Stimulated activated CD4-positive, alpha-beta T cell treated with anti-CD3 and anti-CD28 coated beads, Interleukin-4, amount 100 ng/mL, for 48 hours (primary cell): ENCODE data around the gene WEE2.
"Not testable (repeated sequence)": the region's sequence is repeated elsewhere in the genome, so short reads cannot be mapped to it uniquely, and the experiment has no call there.

Source experiments
- DNase-seq, 2 donors: peaks; one replicate each; pipeline ENCODE4 v3.0.0-alpha.2; 2020; ENCODE audit warnings: low read depth in 2 of 2

The WEE2 gene

GRCh38 chr7:141714571-141714970 is 6.4 kb downstream of the WEE2 start:
- DNase-seq: no peak

DNA sequence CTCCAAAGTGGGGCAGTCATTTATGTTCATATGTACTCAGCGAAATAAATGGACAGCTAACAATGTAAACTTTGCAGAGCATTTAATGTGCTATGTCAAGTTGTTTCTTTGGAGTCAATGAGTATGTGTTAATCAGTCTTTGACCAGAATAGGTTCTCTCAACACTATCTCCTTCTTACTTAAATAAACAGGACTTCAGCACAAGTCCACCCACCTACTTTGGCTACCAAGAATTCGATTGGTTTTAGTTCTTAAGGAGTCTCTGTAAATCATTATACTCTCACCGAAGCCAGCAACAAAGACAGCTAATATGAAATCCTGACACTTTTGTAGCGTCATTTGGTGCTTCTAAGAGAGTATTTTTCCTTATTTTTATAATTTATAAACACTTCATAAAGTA is 6.9 kb downstream of the WEE2 start:
- DNase-seq: no peak

GRCh38 chr7:141715794-141716689 is 7.9 kb downstream of the WEE2 start:
- no peak for DNase-seq

GRCh38 chr7:141717450-141717849 is 9.3 kb downstream of the WEE2 start:
- no peak for DNase-seq

- DNase-seq: no peak
Observed at GRCh38 chr7:141722529-141722928, 14.4 kb downstream of the WEE2 start.

GRCh38 chr7:141729020-141729419 is 20.9 kb downstream of the WEE2 start:
- DNase-seq: no peak

GRCh38 chr7:141731476-141732149 is 23.5 kb downstream of the WEE2 start:
- DNase-seq: no peak

- no peak for DNase-seq
Observed at GRCh38 chr7:141737118-141737835, 29.1 kb downstream of the WEE2 start.

- peak; percentile 78 to 86 for DNase-seq
Observed at GRCh38 chr7:141737836-141738591, 29.9 kb downstream of the WEE2 start, which contains the start of gene SSBP1. SSBP1 (plus strand) TSS chr7:141738358; CDS start chr7:141739167, 809 bp downstream.

GRCh38 chr7:141738592-141739013 is 30.4 kb downstream of the WEE2 start:
- DNase-seq: no peak

- no peak for DNase-seq
Observed at GRCh38 chr7:141739250-141739649, 31.1 kb downstream of the WEE2 start.

DNA sequence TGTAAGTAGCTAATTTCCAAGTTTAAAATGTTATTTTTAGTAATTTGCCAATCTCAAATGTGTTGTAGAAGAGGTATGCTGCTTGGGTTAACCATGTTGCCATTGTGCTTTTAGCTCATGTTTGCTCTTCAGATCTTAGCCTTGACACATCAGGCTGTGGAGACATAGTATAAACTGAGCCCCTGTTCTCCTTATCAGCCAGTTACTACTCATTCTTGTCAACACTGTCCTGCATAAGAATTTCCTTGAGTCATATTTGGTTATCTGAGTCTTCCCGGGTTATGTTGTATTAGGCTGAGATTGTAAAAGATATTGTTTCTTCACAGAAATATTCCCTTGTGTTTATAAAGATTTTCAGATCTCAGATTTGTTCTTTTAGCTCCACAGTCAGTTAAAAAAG is 34.1 kb downstream of the WEE2 start:
- no peak for DNase-seq

GRCh38 chr7:141744131-141744530 is 36.0 kb downstream of the WEE2 start:
- DNase-seq: no peak

GRCh38 chr7:141748396-141748795 is 40.2 kb downstream of the WEE2 start:
- DNase-seq: no peak

DNA sequence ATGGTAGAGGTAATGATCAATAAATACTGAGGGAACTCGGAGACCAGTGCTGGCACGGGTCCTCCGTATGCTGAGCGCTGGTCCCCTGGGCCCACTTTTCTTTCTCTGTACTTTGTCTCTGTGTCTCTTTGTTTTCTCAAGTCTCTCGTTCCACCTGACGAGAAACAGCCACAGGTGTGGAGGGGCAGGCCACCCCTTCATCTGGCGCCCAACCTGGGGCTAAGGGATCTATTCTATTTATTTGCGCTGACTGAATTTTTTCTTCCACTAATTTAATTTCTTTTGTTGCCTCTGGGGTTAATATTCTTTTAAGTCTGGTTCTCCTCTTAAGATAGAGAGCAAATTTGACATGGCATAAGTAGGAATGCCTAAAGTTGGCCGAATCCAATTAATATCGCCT is 43.8 kb downstream of the WEE2 start:
- DNase-seq: not testable (repeated sequence)

DNA sequence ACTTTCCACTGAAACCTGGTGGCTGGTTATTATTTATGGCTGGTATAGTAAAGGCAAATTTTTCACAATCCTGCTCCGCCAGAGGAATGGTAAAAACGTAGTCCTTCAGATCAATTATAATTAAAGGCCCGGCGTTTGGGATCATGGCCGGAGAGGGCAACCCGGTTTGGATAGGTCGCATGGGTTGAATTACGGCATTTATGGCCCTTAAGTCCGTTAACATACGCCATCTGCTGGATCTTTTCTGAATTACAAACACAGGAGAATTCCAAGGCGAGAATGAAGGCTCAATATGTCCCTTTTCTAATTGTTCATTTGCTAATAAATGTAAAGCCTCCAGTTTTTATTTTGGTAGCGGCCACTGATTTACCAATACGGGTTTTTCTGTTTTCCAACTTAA is 44.5 kb downstream of the WEE2 start:
- DNase-seq: no peak

DNA sequence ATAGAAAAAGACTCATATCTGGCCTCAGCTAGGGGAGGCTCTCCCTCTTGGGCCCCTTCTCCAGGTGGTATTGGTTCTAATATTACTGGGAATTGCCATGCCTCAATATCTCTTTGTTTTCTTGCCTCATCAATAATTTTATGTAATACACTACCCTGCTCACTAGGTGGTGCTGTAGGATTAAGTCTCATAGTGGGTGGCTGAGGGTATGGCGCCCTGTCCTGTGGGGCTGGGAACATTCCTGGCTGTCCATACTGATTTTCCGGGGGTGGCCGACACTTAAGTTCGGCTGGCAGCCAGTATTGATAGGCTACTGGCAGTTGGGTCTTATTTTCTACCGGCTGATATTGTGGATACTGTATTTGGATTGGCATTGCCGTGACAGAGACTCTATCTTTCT is 46.8 kb downstream of the WEE2 start:
- no peak for DNase-seq

DNA sequence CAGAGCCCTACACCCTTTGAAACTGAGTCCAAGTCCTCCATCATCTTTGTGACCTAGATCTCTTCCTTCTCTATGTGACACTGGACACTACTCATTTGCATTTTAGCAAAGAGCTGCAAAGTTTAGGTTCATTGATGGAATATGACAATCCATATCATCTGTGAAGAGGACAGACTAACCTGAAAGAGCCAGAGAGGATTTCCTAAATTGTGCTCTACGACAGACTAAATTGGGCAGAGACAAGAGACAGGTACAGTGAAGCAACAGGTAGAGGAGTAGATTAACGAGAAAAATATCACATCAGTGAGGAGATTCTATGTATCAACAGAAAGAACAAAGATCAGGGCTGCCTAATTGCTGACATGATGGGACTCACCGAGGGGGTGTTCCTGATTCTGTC is 55.6 kb downstream of the WEE2 start, which contains the start of gene TAS2R3:
TAS2R3 (plus strand) TSS at position 301 of the 400 bp plus-strand sequence; CDS start at position 363, 62 bp downstream.
- DNase-seq: no peak

- DNase-seq: not testable (repeated sequence)
Observed at GRCh38 chr7:141770083-141770583, 62.0 kb downstream of the WEE2 start.

DNA sequence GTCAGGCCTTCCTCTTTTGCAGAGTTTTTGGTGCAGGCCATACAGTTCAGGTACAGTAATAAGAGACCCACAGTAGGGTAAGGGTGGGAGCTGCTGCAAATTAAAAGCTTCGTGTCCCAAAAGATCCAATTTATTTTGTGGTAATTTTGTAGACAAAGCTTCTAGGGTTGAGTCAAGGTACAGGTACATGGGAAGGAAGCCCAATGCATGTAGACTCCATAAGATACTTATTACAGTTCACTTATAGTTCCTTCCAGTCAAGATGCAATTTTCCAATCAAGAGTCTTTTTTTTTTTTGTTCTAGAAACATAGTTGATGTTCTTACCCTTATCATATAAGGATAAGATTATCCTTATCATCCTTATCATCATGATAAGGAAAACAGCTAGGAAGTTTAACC is 68.2 kb downstream of the WEE2 start, which contains the start of gene TAS2R4:
TAS2R4 (plus strand) TSS at position 301 of the 400 bp plus-strand sequence. CDS start 1,815 bp downstream, outside the sequence.
- no peak for DNase-seq
